Testis (tissue), 2 donors: Measurements from ENCODE around the gene ZGLP1.

Source experiments
- POLR2A ChIP-seq: fragments of 450-650 bp; IDR thresholded peaks from one replicate; pipeline ENCODE4 v1.6.1; 2017; ENCODE audit warnings: antibody characterized with exemption, mild to moderate bottlenecking, moderate library complexity
- TF ChIP-seq, protein P1 (sequence below), 3 experiments: fragments of 450-650 bp in 2 of 3; fragments of 200-600 bp in 1 of 3; sonication (generic) in 1 of 3; IDR thresholded peaks; one replicate each; pipeline ENCODE4 v1.5.1; 2016 to 2019; ENCODE audit warnings: antibody characterized with exemption in 3 of 3, mild to moderate bottlenecking in 2 of 3, moderate library complexity in 1 of 3

DNA sequence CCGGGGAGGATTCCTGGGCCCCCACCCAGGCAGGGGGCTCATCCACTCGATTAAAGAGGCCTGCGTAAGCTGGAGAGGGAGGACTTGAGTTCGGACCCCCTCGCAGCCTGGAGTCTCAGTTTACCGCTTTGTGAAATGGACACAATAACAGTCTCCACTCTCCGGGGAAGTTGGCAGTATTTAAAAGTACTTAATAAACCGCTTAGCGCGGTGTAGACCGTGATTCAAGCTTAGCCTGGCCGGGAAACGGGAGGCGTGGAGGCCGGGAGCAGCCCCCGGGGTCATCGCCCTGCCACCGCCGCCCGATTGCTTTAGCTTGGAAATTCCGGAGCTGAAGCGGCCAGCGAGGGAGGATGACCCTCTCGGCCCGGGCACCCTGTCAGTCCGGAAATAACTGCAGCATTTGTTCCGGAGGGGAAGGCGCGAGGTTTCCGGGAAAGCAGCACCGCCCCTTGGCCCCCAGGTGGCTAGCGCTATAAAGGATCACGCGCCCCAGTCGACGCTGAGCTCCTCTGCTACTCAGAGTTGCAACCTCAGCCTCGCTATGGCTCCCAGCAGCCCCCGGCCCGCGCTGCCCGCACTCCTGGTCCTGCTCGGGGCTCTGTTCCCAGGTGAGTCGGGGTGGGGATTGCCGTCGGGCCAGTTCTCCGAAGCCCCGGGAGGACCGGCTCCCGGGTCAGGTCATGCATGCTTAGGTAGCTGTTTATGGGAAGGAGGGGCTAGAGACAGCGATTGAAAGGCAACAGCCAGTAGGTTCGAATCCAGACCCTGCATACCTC is 38.8 kb downstream of the ZGLP1 start, which contains the start of gene ICAM1:
- TF ChIP-seq, protein P1, sequence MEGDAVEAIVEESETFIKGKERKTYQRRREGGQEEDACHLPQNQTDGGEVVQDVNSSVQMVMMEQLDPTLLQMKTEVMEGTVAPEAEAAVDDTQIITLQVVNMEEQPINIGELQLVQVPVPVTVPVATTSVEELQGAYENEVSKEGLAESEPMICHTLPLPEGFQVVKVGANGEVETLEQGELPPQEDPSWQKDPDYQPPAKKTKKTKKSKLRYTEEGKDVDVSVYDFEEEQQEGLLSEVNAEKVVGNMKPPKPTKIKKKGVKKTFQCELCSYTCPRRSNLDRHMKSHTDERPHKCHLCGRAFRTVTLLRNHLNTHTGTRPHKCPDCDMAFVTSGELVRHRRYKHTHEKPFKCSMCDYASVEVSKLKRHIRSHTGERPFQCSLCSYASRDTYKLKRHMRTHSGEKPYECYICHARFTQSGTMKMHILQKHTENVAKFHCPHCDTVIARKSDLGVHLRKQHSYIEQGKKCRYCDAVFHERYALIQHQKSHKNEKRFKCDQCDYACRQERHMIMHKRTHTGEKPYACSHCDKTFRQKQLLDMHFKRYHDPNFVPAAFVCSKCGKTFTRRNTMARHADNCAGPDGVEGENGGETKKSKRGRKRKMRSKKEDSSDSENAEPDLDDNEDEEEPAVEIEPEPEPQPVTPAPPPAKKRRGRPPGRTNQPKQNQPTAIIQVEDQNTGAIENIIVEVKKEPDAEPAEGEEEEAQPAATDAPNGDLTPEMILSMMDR (IDR thresholded peaks at IDR 0.05), result no peak
- TF ChIP-seq POLR2A, result no peak
